Muscle layer of duodenum (tissue), 2 donors: ENCODE results near the gene SNRPE.

Experiments used
- H3K27ac ChIP-seq: one replicate; pipeline ENCODE4 v1.7.0; 2013; ENCODE audit warnings: mild to moderate bottlenecking, low read length
- H3K27me3 ChIP-seq: one replicate; pipeline ENCODE4 v1.7.0; 2013; ENCODE audit warnings: low read depth, mild to moderate bottlenecking, control low read depth, low read length
- H3K36me3 ChIP-seq, 2 donors: one replicate each; pipeline ENCODE4 v1.7.0; 2013; ENCODE audit warnings: low read length in 2 of 2, control low read depth in 1 of 2, mild to moderate bottlenecking in 1 of 2; ENCODE audit not compliant: insufficient read depth in 2 of 2, control insufficient read depth in 1 of 2
- H3K4me1 ChIP-seq, 2 donors: one replicate each; pipeline ENCODE4 v1.7.0; 2013; ENCODE audit warnings: low read length in 2 of 2, mild to moderate bottlenecking in 2 of 2, control low read depth in 1 of 2, moderate library complexity in 1 of 2; ENCODE audit not compliant: insufficient read depth in 2 of 2, control insufficient read depth in 1 of 2
- H3K4me3 ChIP-seq, 2 donors: one replicate each; pipeline ENCODE4 v1.7.0; 2013; ENCODE audit warnings: low read length in 2 of 2, low read depth in 1 of 2, mild to moderate bottlenecking in 1 of 2
- H3K9me3 ChIP-seq, 2 donors: one replicate each; pipeline ENCODE4 v1.7.0; 2013; ENCODE audit warnings: low read length in 2 of 2, control low read depth in 1 of 2, mild to moderate bottlenecking in 1 of 2; ENCODE audit not compliant: control insufficient read depth in 1 of 2
- donor health status: healthy.

The SNRPE gene

GRCh38 chr1:203913073-203913521 is 51.7 kb downstream of the SNRPE start:
- Histone ChIP-seq H3K4me1 (no peaks in the 10 kb centered on the region), H3K9me3 (peaks cover 0 to 2% of the 10 kb centered on the region in 2 donors), H3K36me3 (no peaks in the 10 kb centered on the region), H3K27ac (no peak overlapping the region), H3K27me3 (no peaks in the 10 kb centered on the region), H3K4me3 (no peak overlapping the region)

- Histone ChIP-seq H3K4me3 (no peak overlapping the region), H3K36me3 (no peaks in the 10 kb centered on the region), H3K9me3 (peaks cover 0 to 2% of the 10 kb centered on the region in 2 donors), H3K4me1 (no peaks in the 10 kb centered on the region), H3K27me3 (no peaks in the 10 kb centered on the region), H3K27ac (no peak overlapping the region)
These were observed 52.9 kb downstream of the SNRPE start for GRCh38 chr1:203914292-203914691.

- H3K27me3 ChIP-seq = no peaks in the 10 kb centered on the region
- H3K27ac ChIP-seq = no peak overlapping the region
- no peaks in the 10 kb centered on the region for H3K4me1 ChIP-seq
- H3K4me3 ChIP-seq = no peak overlapping the region
- no peaks in the 10 kb centered on the region for H3K36me3 ChIP-seq
- peaks cover 0 to 2% of the 10 kb centered on the region in 2 donors for H3K9me3 ChIP-seq
These were observed 54.4 kb downstream of the SNRPE start for GRCh38 chr1:203915811-203916210.

GRCh38 chr1:203916756-203917155 is 55.4 kb downstream of the SNRPE start:
- no peak overlapping the region for H3K4me3 ChIP-seq
- H3K27ac ChIP-seq = no peak overlapping the region
- no peaks in the 10 kb centered on the region for H3K27me3 ChIP-seq

More at GRCh38 chr1:203916756-203917155, 55.4 kb downstream of the SNRPE start:
- no peaks in the 10 kb centered on the region for H3K36me3 ChIP-seq
- H3K9me3 ChIP-seq = peaks cover 0 to 2% of the 10 kb centered on the region in 2 donors
- no peaks in the 10 kb centered on the region for H3K4me1 ChIP-seq
